Tibial artery (tissue), 4 donors: ENCODE results near the gene TMPRSS13.

Source experiments
- DNase-seq, 2 donors: peaks; one replicate each; pipeline ENCODE4 v3.0.0-alpha.2; 2019
- H3K27ac ChIP-seq, 2 donors: fragments of 200-600 bp; sonication (generic) in 1 of 2; 1 replicate in 1 of 2; 2 replicates in 1 of 2; pipeline ENCODE4 v1.5.1; 2018 to 2019; ENCODE audit warnings: mild to moderate bottlenecking in 1 of 2
- H3K27me3 ChIP-seq, 2 donors: fragments of 200-600 bp; sonication (generic) in 1 of 2; one replicate each; pipeline versions ENCODE4 v1.5.1 to v1.6.0; 2016 to 2019
- H3K36me3 ChIP-seq, 3 donors: fragments of 200-600 bp; sonication (generic) in 2 of 3; one replicate each; pipeline ENCODE4 v1.5.1; 2016 to 2019; ENCODE audit warnings: mild to moderate bottlenecking in 2 of 3
- H3K4me1 ChIP-seq, 4 donors: fragments of 200-600 bp; sonication (generic) in 2 of 4; 1 replicate in 3 of 4; 2 replicates in 1 of 4; pipeline ENCODE4 v1.5.1; 2016 to 2019
- H3K4me3 ChIP-seq, 2 donors: fragments of 200-600 bp; sonication (generic) in 1 of 2; 1 replicate in 1 of 2; 2 replicates in 1 of 2; pipeline ENCODE4 v1.5.1; 2018 to 2019; ENCODE audit warnings: mild to moderate bottlenecking in 2 of 2
- H3K9me3 ChIP-seq, 3 donors: fragments of 200-600 bp; sonication (generic) in 1 of 3; one replicate each; pipeline ENCODE4 v1.5.1; 2016 to 2019
- intact Hi-C: fragments of 100-400 bp; cut with DNase I; formaldehyde crosslinking; loops from one replicate; pipeline ENCODE4 v1.15.0; 2023; ENCODE audit warnings: low total_unique reads
- TF ChIP-seq, protein P1 (sequence below), 2 experiments: fragments of 200-600 bp in 1 of 2; fragments of 450-650 bp in 1 of 2; IDR thresholded peaks; one replicate each; pipeline ENCODE4 v1.5.1; 2017 to 2019; ENCODE audit warnings: antibody characterized with exemption in 2 of 2, mild to moderate bottlenecking in 1 of 2, moderate library complexity in 1 of 2

Gene TMPRSS13

DNA sequence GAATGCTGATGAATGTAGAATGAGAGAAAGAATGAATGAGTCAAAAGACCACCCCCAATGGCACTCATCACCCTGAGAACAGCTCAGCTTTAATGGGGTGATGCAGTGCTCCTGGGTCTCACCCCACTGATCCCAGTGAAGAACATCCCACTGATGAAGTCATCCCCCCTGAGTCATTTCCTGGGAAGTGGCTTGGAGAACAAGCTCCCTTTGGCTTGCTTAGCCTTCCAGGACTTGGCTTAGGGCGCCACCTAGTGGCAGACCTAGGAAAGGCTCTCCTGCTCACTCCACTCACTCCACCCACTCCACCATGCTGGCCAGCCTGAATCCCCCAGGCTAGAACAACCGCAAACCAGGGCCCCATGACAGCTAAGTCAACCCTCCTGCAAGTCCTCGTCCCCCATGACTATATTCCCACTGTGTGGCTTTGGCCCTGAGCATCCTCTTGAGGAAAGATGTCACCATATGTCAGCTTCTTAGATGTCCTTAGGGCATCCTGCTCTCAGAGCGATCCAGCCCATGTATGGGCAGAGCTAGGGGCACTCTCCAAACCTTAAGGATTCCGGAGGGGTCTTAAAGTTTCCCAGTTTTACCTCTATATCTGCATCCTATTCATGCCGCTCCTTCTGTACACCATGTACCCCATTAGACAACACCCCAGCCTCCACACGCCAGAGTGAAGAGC lies 17.8 kb upstream of the TMPRSS13 start:
- Histone ChIP-seq H3K4me3 (no peak overlapping the region), H3K9me3 (no peaks in the 10 kb centered on the region), H3K27ac (no peak overlapping the region), H3K4me1 (no peaks in the 10 kb centered on the region), H3K36me3 (no peaks in the 10 kb centered on the region), H3K27me3 (peaks cover 0 to 17% of the 10 kb centered on the region in 2 donors)
- intact Hi-C loops: loop anchor here (5.0 kb wide), 1 partner anchor 105 kb away; no protein-coding TSS in a partner anchor
- DNase-seq: peak; percentile 80 to 88
- TF ChIP-seq, protein P1, sequence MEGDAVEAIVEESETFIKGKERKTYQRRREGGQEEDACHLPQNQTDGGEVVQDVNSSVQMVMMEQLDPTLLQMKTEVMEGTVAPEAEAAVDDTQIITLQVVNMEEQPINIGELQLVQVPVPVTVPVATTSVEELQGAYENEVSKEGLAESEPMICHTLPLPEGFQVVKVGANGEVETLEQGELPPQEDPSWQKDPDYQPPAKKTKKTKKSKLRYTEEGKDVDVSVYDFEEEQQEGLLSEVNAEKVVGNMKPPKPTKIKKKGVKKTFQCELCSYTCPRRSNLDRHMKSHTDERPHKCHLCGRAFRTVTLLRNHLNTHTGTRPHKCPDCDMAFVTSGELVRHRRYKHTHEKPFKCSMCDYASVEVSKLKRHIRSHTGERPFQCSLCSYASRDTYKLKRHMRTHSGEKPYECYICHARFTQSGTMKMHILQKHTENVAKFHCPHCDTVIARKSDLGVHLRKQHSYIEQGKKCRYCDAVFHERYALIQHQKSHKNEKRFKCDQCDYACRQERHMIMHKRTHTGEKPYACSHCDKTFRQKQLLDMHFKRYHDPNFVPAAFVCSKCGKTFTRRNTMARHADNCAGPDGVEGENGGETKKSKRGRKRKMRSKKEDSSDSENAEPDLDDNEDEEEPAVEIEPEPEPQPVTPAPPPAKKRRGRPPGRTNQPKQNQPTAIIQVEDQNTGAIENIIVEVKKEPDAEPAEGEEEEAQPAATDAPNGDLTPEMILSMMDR (IDR thresholded peaks at IDR 0.05): peak; percentile 81 to 92

DNA sequence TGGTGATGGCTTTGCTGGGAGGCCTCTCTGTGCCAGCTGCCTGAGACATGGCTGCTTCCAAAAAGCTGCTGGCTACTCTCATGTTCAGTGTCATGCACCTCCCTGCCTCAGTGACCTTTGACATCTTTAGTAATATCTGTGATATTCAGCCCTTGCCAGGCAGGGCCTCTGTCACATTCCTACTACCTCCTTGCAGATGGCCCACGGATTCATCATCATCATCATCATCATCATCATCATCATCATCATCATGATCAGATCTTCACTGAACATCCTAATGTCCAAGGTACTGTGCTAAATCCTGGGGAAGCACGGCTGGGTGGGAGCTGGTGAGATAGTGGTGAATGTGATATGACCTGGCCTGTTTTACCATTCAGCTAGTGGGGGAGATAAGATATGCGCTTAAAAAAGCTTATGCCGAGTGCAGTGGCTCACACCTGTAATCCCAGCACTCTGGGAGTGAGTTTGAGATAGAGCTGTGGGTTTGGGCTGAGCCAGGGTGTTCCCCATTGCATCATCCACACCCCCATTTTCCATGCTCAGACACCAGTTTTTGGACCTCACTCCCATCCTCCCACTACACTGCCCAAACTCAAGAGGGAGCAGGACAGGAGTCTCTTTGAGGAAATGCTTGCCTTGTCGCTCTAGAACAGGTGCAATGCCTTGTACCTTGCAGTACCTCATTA lies 17.1 kb upstream of the TMPRSS13 start:
- TF ChIP-seq, protein P1 (IDR thresholded peaks at IDR 0.05): no peak
- H3K9me3 ChIP-seq: no peaks in the 10 kb centered on the region
- H3K36me3 ChIP-seq: no peaks in the 10 kb centered on the region
- no peaks in the 10 kb centered on the region for H3K4me1 ChIP-seq
- intact Hi-C loops: loop anchor here (5.0 kb wide), 1 partner anchor 104 kb away; no protein-coding TSS in a partner anchor
- H3K4me3 ChIP-seq: no peak overlapping the region
- H3K27me3 ChIP-seq: peaks cover 0 to 15% of the 10 kb centered on the region in 2 donors
- no peak overlapping the region for H3K27ac ChIP-seq
- DNase-seq: no peak

DNA sequence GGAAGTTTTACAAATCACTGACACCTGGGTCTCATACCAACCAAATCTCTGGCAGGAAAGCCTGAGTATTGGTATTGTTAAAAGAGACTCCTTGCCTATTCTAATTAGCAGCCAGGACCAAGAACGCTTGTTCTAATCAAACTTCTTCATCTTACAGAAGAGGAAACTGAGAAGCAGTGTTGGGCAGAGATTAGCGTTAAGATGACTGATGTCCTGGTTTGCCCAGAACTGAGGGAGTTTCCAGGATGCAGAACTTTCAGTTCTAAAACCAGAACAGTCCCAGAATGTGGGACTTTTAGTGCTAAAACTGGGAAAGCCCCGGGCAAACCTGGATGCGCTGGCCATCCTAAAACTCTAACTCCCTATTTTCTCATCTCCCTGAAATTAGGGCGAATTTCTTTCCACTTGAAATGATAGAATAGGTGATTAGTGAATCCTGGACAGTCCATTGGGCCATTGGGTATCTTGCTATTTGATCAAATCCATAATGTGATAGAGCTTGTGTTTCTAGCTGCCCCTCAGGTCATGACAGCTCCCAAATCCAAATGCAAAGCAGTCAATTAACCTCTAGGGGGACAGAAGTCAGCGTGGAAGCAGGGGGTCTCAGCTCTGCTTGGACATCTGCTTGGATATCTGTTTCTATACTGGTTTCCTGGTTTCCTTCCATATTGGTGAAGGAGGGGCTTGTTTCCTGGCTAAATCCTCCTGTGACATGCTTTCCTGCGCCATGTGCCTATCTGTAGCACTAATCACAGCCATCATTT lies 16.0 kb upstream of the TMPRSS13 start:
- intact Hi-C loops: loop anchor here (5.0 kb wide), 1 partner anchor 103 kb away; no protein-coding TSS in a partner anchor
- Histone ChIP-seq H3K27ac (no peak overlapping the region), H3K36me3 (no peaks in the 10 kb centered on the region)

DNA sequence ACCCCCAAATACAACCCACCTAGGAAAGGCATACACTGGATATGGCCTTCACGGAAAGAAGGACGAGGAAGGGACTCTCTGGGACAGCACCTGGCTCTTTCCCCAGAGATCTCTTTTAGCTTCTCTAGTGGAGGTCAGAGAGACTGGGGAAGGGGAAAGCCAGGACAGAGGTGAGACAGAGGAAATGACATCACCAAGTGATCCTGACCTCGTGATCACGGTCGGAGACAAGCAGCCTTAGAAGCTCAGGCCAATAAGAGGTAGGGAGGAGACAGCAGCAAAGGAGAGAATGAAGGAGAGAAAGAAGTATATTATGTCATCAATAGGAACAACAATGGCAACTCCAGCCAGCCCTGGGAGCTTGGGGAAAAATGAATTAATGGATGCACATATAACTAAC lies 15.4 kb upstream of the TMPRSS13 start:
- peaks cover 0 to 19% of the 10 kb centered on the region in 2 donors for H3K27me3 ChIP-seq
- no peaks in the 10 kb centered on the region for H3K9me3 ChIP-seq
- H3K27ac ChIP-seq: no peak overlapping the region
- no peaks in the 10 kb centered on the region for H3K36me3 ChIP-seq
- no peaks in the 10 kb centered on the region for H3K4me1 ChIP-seq
- intact Hi-C loops: no loop called here
- TF ChIP-seq, protein P1 (IDR thresholded peaks at IDR 0.05): no peak
- no peak overlapping the region for H3K4me3 ChIP-seq
- no peak for DNase-seq

More for the DNA sequence above, 16.0 kb upstream of the TMPRSS13 start:
- DNase-seq: no peak
- TF ChIP-seq, protein P1 (IDR thresholded peaks at IDR 0.05): no peak
- Histone ChIP-seq H3K27me3 (peaks cover 0 to 19% of the 10 kb centered on the region in 2 donors), H3K9me3 (no peaks in the 10 kb centered on the region), H3K4me1 (no peaks in the 10 kb centered on the region), H3K4me3 (no peak overlapping the region)

DNA sequence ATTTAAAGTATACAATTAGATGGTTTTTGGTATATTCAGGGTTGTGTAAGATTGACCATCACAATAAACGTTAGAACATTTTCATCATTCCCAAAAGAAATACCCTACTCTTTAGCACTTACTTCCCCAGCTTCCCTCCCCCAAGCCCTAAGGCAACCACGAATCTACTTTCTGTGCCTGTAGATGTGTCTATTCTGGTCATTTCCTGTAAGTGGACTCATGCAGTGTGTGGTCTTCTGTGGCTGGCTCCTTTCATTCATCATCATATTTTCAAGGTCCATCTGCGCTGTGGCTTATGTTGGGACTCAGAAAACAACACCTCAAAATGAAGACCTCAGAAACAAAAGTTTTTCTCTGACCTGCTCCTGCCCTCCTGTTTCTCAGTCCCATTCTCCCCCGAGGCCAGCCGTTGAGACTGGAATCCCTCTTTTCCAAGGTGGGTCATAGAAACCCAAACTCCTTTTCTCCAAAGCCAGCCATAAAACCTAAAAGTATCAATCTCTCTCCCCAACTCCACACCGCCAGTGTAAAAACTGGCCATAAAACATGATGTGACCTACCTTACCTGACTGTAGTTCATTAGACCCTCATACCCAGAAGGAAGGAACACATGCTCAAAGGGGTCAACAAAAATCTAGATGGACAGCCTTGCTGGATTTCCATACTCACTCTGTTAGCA lies 12.9 kb upstream of the TMPRSS13 start:
- Histone ChIP-seq H3K27ac (no peak overlapping the region), H3K9me3 (no peaks in the 10 kb centered on the region), H3K36me3 (no peaks in the 10 kb centered on the region), H3K27me3 (peaks cover 0 to 4% of the 10 kb centered on the region in 2 donors), H3K4me1 (no peaks in the 10 kb centered on the region), H3K4me3 (no peak overlapping the region)
- TF ChIP-seq, protein P1 (IDR thresholded peaks at IDR 0.05): no peak
- intact Hi-C loops: no loop called here
- no peak for DNase-seq
